ENCODE measurements around the gene TMEM98.

- TF ChIP-seq EP300 (IDR thresholded peaks at IDR 0.05), result no peak
- no peak for TF ChIP-seq CTCF (IDR thresholded peaks at IDR 0.05)
- TF ChIP-seq POLR2AphosphoS5 (IDR thresholded peaks at IDR 0.05), result no peak
- no peak for TF ChIP-seq POLR2A (IDR thresholded peaks at IDR 0.05)
Observed at GRCh38 chr17:32930512-32930911, 2.6 kb downstream of the TMEM98 start.
